SK-N-SH (cell line): ENCODE measurements around the gene UBE3D.

ENCODE experiments used
- REST ChIP-seq: IDR thresholded peaks from 2 replicates; pipeline ENCODE4 v1.6.1; 2012; ENCODE audit warnings: mild to moderate bottlenecking, low read depth, low read length, moderate library complexity
- TAF1 ChIP-seq: IDR thresholded peaks from 2 replicates; pipeline ENCODE4 v1.6.1; 2012; ENCODE audit warnings: low read depth, mild to moderate bottlenecking, low read length, moderate library complexity, borderline replicate concordance
- TF ChIP-seq, protein P1 (sequence below): fragments of 200-600 bp; sonication (generic); IDR thresholded peaks from 2 replicates; pipeline ENCODE4 v1.6.1; 2017; ENCODE audit warnings: antibody characterized with exemption, mild to moderate bottlenecking, moderate library complexity

DNA sequence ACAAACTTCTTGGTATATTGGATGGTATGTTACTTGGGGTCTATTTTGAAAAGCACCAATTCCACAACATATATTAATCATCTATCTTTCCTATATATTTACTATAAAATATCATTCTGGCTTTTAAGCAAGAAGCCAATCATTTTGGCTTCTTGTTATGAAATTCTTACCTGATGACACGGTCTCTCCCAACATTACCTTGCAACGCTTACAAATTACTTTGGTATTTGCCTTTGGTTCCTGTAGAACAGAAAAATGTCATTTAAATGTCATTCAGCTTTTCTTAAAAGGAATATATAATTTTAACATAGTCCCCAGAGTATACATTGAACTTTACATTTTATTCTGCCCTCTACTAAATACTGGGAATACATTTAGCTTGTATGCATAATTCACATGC is 27.4 kb downstream of the UBE3D start:
- TF ChIP-seq, protein P1, sequence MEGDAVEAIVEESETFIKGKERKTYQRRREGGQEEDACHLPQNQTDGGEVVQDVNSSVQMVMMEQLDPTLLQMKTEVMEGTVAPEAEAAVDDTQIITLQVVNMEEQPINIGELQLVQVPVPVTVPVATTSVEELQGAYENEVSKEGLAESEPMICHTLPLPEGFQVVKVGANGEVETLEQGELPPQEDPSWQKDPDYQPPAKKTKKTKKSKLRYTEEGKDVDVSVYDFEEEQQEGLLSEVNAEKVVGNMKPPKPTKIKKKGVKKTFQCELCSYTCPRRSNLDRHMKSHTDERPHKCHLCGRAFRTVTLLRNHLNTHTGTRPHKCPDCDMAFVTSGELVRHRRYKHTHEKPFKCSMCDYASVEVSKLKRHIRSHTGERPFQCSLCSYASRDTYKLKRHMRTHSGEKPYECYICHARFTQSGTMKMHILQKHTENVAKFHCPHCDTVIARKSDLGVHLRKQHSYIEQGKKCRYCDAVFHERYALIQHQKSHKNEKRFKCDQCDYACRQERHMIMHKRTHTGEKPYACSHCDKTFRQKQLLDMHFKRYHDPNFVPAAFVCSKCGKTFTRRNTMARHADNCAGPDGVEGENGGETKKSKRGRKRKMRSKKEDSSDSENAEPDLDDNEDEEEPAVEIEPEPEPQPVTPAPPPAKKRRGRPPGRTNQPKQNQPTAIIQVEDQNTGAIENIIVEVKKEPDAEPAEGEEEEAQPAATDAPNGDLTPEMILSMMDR = no peak
- TF ChIP-seq TAF1 = no peak
- no peak for TF ChIP-seq REST
